Measurements from ENCODE around the gene FHOD3.
"Not testable (repeated sequence)": the region's sequence is repeated elsewhere in the genome, so short reads cannot be mapped to it uniquely, and the experiment has no call there.

DNA sequence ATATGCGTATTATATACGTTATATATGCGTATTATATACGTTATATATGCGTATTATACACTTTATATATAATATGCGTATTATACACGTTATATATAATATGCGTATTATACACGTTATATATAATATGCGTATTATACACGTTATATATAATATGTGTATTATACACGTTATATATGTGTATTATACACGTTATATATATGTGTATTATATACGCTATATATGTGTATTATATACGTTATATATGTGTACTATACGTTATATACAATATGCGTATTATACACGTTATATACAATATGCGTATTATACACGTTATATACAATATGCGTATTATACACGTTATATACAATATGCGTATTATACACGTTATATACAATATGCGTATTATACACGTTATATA, 465.5 kb downstream of the FHOD3 start:
- TF ChIP-seq TP53 (CRISPR knock-in tag; conservative IDR thresholded peaks at IDR 0.05); HNF4A (CRISPR knock-in tag; IDR thresholded peaks at IDR 0.05); RAD51 (IDR thresholded peaks at IDR 0.05; ENCODE audit: borderline replicate concordance); FOXM1 (CRISPR knock-in tag; IDR thresholded peaks at IDR 0.05); ZNF10 (CRISPR knock-in tag; IDR thresholded peaks at IDR 0.05; ENCODE audit: borderline replicate concordance, low read depth); ZBTB1 (CRISPR knock-in tag; IDR thresholded peaks at IDR 0.05; ENCODE audit: borderline replicate concordance); PHF21A (CRISPR knock-in tag; IDR thresholded peaks at IDR 0.05); BCL6 (CRISPR knock-in tag; IDR thresholded peaks at IDR 0.05): not testable (repeated sequence)
- TF ChIP-seq, protein P1, sequence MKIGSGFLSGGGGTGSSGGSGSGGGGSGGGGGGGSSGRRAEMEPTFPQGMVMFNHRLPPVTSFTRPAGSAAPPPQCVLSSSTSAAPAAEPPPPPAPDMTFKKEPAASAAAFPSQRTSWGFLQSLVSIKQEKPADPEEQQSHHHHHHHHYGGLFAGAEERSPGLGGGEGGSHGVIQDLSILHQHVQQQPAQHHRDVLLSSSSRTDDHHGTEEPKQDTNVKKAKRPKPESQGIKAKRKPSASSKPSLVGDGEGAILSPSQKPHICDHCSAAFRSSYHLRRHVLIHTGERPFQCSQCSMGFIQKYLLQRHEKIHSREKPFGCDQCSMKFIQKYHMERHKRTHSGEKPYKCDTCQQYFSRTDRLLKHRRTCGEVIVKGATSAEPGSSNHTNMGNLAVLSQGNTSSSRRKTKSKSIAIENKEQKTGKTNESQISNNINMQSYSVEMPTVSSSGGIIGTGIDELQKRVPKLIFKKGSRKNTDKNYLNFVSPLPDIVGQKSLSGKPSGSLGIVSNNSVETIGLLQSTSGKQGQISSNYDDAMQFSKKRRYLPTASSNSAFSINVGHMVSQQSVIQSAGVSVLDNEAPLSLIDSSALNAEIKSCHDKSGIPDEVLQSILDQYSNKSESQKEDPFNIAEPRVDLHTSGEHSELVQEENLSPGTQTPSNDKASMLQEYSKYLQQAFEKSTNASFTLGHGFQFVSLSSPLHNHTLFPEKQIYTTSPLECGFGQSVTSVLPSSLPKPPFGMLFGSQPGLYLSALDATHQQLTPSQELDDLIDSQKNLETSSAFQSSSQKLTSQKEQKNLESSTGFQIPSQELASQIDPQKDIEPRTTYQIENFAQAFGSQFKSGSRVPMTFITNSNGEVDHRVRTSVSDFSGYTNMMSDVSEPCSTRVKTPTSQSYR (CRISPR knock-in tag; IDR thresholded peaks at IDR 0.05; ENCODE audit: borderline replicate concordance): not testable (repeated sequence)

Measured in HepG2 (cell line).